Tibial artery (tissue), 4 donors: ENCODE results near the gene GPALPP1.
"Not testable (repeated sequence)": the region's sequence is repeated elsewhere in the genome, so short reads cannot be mapped to it uniquely, and the experiment has no call there.

Source experiments
- DNase-seq, 2 donors: peaks; one replicate each; pipeline ENCODE4 v3.0.0-alpha.2; 2019
- H3K27ac ChIP-seq, 2 donors: fragments of 200-600 bp; sonication (generic) in 1 of 2; 1 replicate in 1 of 2; 2 replicates in 1 of 2; pipeline ENCODE4 v1.5.1; 2018 to 2019; ENCODE audit warnings: mild to moderate bottlenecking in 1 of 2
- H3K27me3 ChIP-seq, 2 donors: fragments of 200-600 bp; sonication (generic) in 1 of 2; one replicate each; pipeline versions ENCODE4 v1.5.1 to v1.6.0; 2016 to 2019
- H3K36me3 ChIP-seq, 3 donors: fragments of 200-600 bp; sonication (generic) in 2 of 3; one replicate each; pipeline ENCODE4 v1.5.1; 2016 to 2019; ENCODE audit warnings: mild to moderate bottlenecking in 2 of 3
- H3K4me1 ChIP-seq, 4 donors: fragments of 200-600 bp; sonication (generic) in 2 of 4; 1 replicate in 3 of 4; 2 replicates in 1 of 4; pipeline ENCODE4 v1.5.1; 2016 to 2019
- H3K4me3 ChIP-seq, 2 donors: fragments of 200-600 bp; sonication (generic) in 1 of 2; 1 replicate in 1 of 2; 2 replicates in 1 of 2; pipeline ENCODE4 v1.5.1; 2018 to 2019; ENCODE audit warnings: mild to moderate bottlenecking in 2 of 2
- H3K9me3 ChIP-seq, 3 donors: fragments of 200-600 bp; sonication (generic) in 1 of 3; one replicate each; pipeline ENCODE4 v1.5.1; 2016 to 2019
- intact Hi-C: fragments of 100-400 bp; cut with DNase I; formaldehyde crosslinking; loops from one replicate; pipeline ENCODE4 v1.15.0; 2023; ENCODE audit warnings: low total_unique reads
- TF ChIP-seq, protein P1 (sequence below), 2 experiments: fragments of 200-600 bp in 1 of 2; fragments of 450-650 bp in 1 of 2; IDR thresholded peaks; one replicate each; pipeline ENCODE4 v1.5.1; 2017 to 2019; ENCODE audit warnings: antibody characterized with exemption in 2 of 2, mild to moderate bottlenecking in 1 of 2, moderate library complexity in 1 of 2

Gene GPALPP1

DNA sequence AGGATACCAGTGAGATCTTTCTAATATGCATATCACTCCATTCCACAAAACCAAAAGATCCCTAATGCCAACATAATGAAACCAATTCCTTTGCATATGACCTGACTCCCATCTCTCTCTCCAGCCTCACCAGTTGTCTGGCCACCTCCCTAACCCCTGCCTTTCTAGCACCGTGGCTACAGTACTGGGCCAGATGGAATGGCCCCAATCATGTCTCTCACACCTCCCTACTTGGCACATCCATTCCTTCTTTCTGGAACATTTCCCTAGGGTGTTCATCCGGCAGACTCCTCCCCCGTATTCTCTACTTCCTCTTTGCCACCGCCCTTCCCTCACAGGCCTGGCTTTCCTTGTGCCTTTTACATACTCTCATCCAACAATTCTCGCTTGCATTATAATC, 62.0 kb downstream of the GPALPP1 start:
- no peaks in the 10 kb centered on the region for H3K27me3 ChIP-seq
- no peak overlapping the region for H3K4me3 ChIP-seq
- H3K27ac ChIP-seq = no peak overlapping the region
- H3K9me3 ChIP-seq = no peaks in the 10 kb centered on the region
- TF ChIP-seq, protein P1, sequence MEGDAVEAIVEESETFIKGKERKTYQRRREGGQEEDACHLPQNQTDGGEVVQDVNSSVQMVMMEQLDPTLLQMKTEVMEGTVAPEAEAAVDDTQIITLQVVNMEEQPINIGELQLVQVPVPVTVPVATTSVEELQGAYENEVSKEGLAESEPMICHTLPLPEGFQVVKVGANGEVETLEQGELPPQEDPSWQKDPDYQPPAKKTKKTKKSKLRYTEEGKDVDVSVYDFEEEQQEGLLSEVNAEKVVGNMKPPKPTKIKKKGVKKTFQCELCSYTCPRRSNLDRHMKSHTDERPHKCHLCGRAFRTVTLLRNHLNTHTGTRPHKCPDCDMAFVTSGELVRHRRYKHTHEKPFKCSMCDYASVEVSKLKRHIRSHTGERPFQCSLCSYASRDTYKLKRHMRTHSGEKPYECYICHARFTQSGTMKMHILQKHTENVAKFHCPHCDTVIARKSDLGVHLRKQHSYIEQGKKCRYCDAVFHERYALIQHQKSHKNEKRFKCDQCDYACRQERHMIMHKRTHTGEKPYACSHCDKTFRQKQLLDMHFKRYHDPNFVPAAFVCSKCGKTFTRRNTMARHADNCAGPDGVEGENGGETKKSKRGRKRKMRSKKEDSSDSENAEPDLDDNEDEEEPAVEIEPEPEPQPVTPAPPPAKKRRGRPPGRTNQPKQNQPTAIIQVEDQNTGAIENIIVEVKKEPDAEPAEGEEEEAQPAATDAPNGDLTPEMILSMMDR (IDR thresholded peaks at IDR 0.05) = no peak
- DNase-seq = no peak
- H3K36me3 ChIP-seq = no peaks in the 10 kb centered on the region
- intact Hi-C loops = no loop called here
- peaks cover 0 to 23% (median 8%) of the 10 kb centered on the region in 4 donors for H3K4me1 ChIP-seq

DNA sequence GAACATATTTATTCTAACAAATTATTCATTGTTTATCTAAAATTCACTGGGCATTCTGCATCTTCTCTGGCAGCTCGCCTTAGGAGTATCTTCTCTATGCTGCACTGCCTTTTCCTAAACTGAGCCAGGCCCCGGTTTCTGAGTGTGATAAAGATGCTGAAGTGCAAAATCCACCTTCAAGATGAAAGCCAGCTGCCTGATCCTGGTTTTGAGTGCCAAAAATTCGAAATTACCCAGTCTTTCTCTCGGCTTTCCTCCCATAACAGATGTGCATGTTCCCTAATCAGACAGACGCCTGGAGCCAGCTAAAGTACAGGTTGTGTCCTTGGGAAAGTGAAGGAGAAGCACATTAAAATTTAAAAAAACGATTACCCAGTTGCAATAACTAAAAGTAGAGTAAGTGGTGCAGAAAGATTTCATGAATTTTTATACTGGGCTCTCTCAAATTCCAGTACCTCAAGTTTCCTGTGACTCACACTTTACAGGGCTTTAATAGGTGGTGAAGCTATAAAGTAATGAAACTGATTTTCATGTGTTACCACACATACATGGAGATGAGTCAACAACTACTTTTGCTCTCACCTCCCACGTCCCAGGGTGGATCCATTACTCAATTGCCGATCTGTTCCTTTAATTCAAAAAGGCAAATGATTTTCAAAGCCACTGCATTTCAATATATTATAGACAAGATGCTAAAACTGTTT, 66.0 kb downstream of the GPALPP1 start:
- TF ChIP-seq, protein P1 (IDR thresholded peaks at IDR 0.05) = no peak
- H3K36me3 ChIP-seq = no peaks in the 10 kb centered on the region
- no peaks in the 10 kb centered on the region for H3K27me3 ChIP-seq
- H3K9me3 ChIP-seq = no peaks in the 10 kb centered on the region
- no peak overlapping the region for H3K27ac ChIP-seq
- intact Hi-C loops = no loop called here
- no peak overlapping the region for H3K4me3 ChIP-seq
- DNase-seq = no peak
- peaks cover 0 to 14% (median 6%) of the 10 kb centered on the region in 4 donors for H3K4me1 ChIP-seq

DNA sequence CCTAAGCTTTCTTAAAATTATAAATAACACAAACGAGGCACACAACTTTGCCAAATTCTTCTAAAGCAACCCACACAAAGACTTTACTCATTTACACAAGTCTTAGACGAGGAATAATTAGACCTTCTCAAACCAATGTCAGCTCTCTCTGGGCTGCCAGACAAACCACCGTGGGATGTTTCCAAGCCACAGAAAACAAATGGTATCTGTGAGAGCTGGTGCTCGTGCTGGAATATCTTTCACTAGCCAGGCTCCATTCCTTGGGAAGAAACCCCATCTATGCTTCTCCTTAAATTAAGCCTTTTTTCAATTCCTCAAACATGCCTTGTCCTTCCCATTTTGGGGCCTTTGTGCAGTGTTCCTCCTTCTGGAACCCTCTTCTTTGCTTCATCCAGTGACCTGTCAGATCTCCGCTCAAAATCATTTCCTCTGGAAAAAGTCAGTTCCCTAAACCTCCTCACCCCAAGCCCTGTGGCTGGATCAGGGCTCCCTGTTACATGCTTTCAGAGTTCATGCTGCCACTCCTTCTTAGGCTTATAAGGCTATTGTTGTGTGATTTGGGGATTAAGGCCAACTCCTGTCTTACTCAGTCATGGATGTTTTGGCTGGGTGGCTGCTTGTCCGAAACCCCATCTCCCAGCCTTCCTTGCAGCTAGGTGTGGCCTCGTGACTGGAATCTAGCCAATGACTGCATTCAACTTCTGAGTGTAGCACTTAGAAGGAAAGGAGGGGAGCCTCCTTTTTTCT, 66.7 kb downstream of the GPALPP1 start:
- intact Hi-C loops = no loop called here
- Histone ChIP-seq H3K27me3 (no peaks in the 10 kb centered on the region), H3K4me1 (peaks cover 0 to 14% (median 6%) of the 10 kb centered on the region in 4 donors), H3K36me3 (no peaks in the 10 kb centered on the region), H3K4me3 (no peak overlapping the region), H3K9me3 (no peaks in the 10 kb centered on the region), H3K27ac (no peak overlapping the region)
- TF ChIP-seq, protein P1 (IDR thresholded peaks at IDR 0.05) = no peak
- no peak for DNase-seq

DNA sequence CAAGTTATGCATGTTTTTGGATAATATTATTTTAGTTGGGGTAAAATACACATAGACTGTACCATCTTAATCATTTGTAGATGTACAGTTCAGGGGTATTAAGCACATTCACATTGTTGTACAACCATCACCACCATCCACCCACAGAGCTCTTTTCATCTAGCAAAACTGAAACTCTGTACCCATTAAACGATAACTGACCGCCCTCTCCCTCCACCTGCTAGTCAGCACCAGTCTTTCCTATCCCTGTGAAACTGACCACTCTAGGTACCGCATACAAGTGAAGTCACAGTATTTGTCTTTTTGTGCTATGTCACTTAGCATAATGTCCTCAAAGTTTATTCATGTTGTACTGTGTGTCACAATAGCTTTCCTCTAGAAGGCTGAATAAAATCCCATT, 70.7 kb downstream of the GPALPP1 start:
- no peak overlapping the region for H3K27ac ChIP-seq
- no peaks in the 10 kb centered on the region for H3K36me3 ChIP-seq
- peaks cover 0 to 13% (median 6%) of the 10 kb centered on the region in 4 donors for H3K4me1 ChIP-seq
- intact Hi-C loops = no loop called here
- TF ChIP-seq, protein P1 (IDR thresholded peaks at IDR 0.05) = no peak
- no peak for DNase-seq
- no peaks in the 10 kb centered on the region for H3K9me3 ChIP-seq
- no peaks in the 10 kb centered on the region for H3K27me3 ChIP-seq
- no peak overlapping the region for H3K4me3 ChIP-seq

DNA sequence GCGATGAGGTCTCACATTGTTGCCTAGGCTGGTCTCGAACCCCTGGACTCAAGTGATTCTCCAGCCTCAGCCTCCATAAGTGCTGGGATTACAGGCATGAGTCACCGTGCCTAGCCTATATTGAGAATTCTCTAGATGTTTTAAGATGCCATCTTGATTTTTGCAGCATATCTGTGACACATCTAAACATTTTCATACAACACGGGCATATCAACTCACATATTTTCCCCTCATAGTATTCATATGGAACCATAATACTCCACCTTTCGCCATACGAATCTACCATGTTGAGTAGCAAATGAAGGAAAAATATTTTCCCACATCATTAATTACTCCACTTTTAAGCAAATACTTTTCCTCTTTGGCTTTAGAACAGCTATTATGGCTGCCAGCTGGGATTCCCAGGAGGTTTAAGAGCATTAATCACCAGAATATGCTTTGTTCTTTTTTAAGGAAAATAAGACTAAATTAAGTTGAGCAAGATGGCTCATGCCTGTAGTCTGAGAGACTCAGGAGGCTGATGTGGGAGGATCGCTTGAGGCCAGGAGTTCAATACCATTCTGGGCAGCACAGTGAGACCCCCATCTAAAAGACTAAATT, 74.0 kb downstream of the GPALPP1 start:
- no peak overlapping the region for H3K27ac ChIP-seq

DNA sequence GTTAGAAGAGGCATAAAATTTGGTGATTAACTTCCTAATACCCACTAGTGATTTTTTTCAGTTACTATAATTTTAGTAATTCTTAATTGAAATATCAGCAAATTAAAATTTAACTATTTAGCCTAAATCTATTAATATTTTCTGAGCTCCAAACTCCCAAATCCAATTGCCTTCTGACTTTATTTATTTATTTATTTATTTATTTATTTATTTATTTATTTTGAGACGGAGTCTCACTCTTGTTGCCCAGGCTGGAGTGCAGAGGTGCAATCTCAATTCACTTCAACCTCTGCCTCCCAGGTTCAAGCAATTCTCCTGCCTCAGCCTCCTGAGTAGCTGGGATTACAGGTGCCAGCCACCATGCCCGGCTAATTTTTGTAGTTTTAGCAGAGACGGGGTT, 74.6 kb downstream of the GPALPP1 start:
- H3K27ac ChIP-seq, H3K9me3 ChIP-seq, H3K27me3 ChIP-seq, H3K36me3 ChIP-seq, H3K4me3 ChIP-seq, DNase-seq, intact Hi-C loops, H3K4me1 ChIP-seq: not testable (repeated sequence)

More for the DNA sequence above, 74.0 kb downstream of the GPALPP1 start:
- H3K9me3 ChIP-seq = no peaks in the 10 kb centered on the region
- TF ChIP-seq, protein P1 (IDR thresholded peaks at IDR 0.05) = no peak
- no peaks in the 10 kb centered on the region for H3K4me1 ChIP-seq
- no peaks in the 10 kb centered on the region for H3K27me3 ChIP-seq
- no peak for DNase-seq
- H3K36me3 ChIP-seq = no peaks in the 10 kb centered on the region
- no peak overlapping the region for H3K4me3 ChIP-seq
- intact Hi-C loops = no loop called here
